Heart left ventricle (tissue), 16 donors: Measurements from ENCODE around the gene JUN. TPM values are rescaled to one million over a fixed set of nuclear protein-coding genes. Genes with fewer than 3 reads are reported as not detected.

Source experiments
- ATAC-seq, 4 donors: fragments of 200-7000 bp; cut with Tn5 transposase; one replicate each; pipeline ENCODE4 v1.9.1; 2020 to 2022; ENCODE audit warnings: moderate library complexity in 4 of 4, mild to moderate bottlenecking in 3 of 4, moderate number of reproducible peaks in 1 of 4
- DNase-seq, 5 donors: peaks; one replicate each; pipeline ENCODE4 v3.0.0-alpha.2; 2020
- H3K27ac ChIP-seq, 12 donors: fragments of 200-600 bp; sonication (generic) in 4 of 12; one replicate each; pipeline versions ENCODE4 v1.5.0 to v1.8.0; 2016 to 2022; ENCODE audit warnings: mild to moderate bottlenecking in 2 of 12
- H3K27me3 ChIP-seq, 9 donors: fragments of 200-600 bp; sonication (generic) in 2 of 9; one replicate each; pipeline versions ENCODE4 v1.5.1 to v1.8.0; 2016 to 2022; ENCODE audit warnings: mild to moderate bottlenecking in 3 of 9
- H3K36me3 ChIP-seq, 9 donors: fragments of 200-600 bp; sonication (generic) in 2 of 9; one replicate each; pipeline versions ENCODE4 v1.5.0 to v1.8.0; 2018 to 2022; ENCODE audit warnings: mild to moderate bottlenecking in 2 of 9
- H3K4me1 ChIP-seq, 12 donors: fragments of 200-600 bp; sonication (generic) in 4 of 12; one replicate each; pipeline versions ENCODE4 v1.5.0 to v1.8.0; 2016 to 2022; ENCODE audit warnings: mild to moderate bottlenecking in 3 of 12
- H3K4me3 ChIP-seq, 12 donors: fragments of 200-600 bp; sonication (generic) in 4 of 12; one replicate each; pipeline versions ENCODE4 v1.5.0 to v1.8.0; 2017 to 2022; ENCODE audit warnings: mild to moderate bottlenecking in 9 of 12, moderate library complexity in 4 of 12
- H3K9me3 ChIP-seq, 12 donors: fragments of 200-600 bp; sonication (generic) in 4 of 12; one replicate each; pipeline versions ENCODE4 v1.5.0 to v1.8.0; 2016 to 2022; ENCODE audit warnings: mild to moderate bottlenecking in 1 of 12
- CTCF ChIP-seq, 12 donors: fragments of 200-600 bp; sonication (generic) in 4 of 12; IDR thresholded peaks; one replicate each; pipeline versions ENCODE4 v1.5.0 to v1.8.0; 2018 to 2022; ENCODE audit warnings: antibody characterized with exemption in 12 of 12, mild to moderate bottlenecking in 5 of 12
- POLR2A ChIP-seq, 2 donors: fragments of 450-650 bp; IDR thresholded peaks; one replicate each; pipeline ENCODE4 v1.6.1; 2017; ENCODE audit warnings: antibody characterized with exemption in 2 of 2, mild to moderate bottlenecking in 2 of 2, moderate library complexity in 2 of 2
- WGBS, 4 donors: extraction: QIAGEN DNeasy Blood & Tissue Kit in 2 of 4; methylation state at CpG; one replicate each; pipeline versions ENCODE4 v1.1.5 to v1.1.7; 2013 to 2018; 5-methylcytosine and 5-hydroxymethylcytosine counted together
- intact Hi-C, 10 donors: fragments of 100-400 bp; cut with DNase I; formaldehyde crosslinking; loops; one replicate each; pipeline versions ENCODE4 v1.11.1 to v1.14.2; 2022
- polyA plus RNA-seq, 2 donors: library from polyadenylated mRNA; stranded (reverse); fragments of 200-250 nt; gene quantifications; one replicate each; pipeline ENCODE4 v1.2.3, GENCODE V29; 2013
- total RNA-seq, 9 donors: library from RNA; depleted of rRNA in 2 of 9; stranded (reverse); fragments of >200 nt in 2 of 9; fragmentation: NEBNext Ultra II Directional in 3 of 9; extraction: Animal tissue kit (Norgen Biotek cat#: 25700) in 3 of 9; gene quantifications; one replicate each; pipeline versions ENCODE4 v1.1.0 to v1.2.4, GENCODE V29; 2016 to 2023
- donor health status: ischemic (EF 13 %, LVEDD 7.1; RV severe dilation, severe dysfunction).
- donor health status: healthy with polysubstance abuse.
- donor health status: DM: no; HTN: yes; CAD: no.
- donor health status: DM: no; HTN: no; CAD: no.
- donor health status: ischemic (EF 25% LVEDD 6.9; RV normal size, moderate dysfunction).
- donor health status: ischemic (EF 25% LVEDD 5.7; RV mildly dilated, moderate dysfunction).
- donor health status: healthy.
- donor health status: DM: yes; HTN: yes; CAD: no.
- donor health status: ischemic (EF 35%, LVEDD 5.7; RV mildly dilated, moderate dysfunction).
- donor health status: nonischemic (EF 11% LVEDD 7.7; RV severe dilation, severe dysfunction).
- donor health status: DM: yes; HTN: yes; CAD: no.
- donor health status: PGD.
- donor health status: ischemic (EF 29% LVEDD 5.4; RV normal size, mild dysfunction).
- donor health status: nonischemic (EF 23%, LVEDD 6.1; RV moderate dilation, normal function).

JUN gene
- total and polyA plus RNA-seq, 11 donors, result 57.1 to 133 (median 82.8) TPM

GRCh38 chr1:58812468-58812867 lies 28.6 kb upstream of the JUN start:
- TF ChIP-seq CTCF (IDR thresholded peaks at IDR 0.05) (no peak), POLR2A (IDR thresholded peaks at IDR 0.05) (no peak)
- peak overlapping the region in 2 of 12 donors; percentile 92 to 96 for H3K27ac ChIP-seq
- ATAC-seq (no peak), DNase-seq (no peak)
- no peaks in the 10 kb centered on the region for H3K27me3 ChIP-seq
- no peaks in the 10 kb centered on the region for H3K36me3 ChIP-seq
- H3K4me3 ChIP-seq, result no peak overlapping the region
- H3K4me1 ChIP-seq, result peaks cover 0 to 67% (median 20%) of the 10 kb centered on the region in 12 donors
- WGBS, 4 donors, result 71 to 79% (median 75%) methylated on average over 3 of the region's 3 CpGs
- H3K9me3 ChIP-seq, result no peaks in the 10 kb centered on the region
- intact Hi-C loops, result loop anchor here in 4 of 10 donors (10.0 kb wide), 4 partner anchors 92 to 482 kb away; partner anchors contain the start of gene FGGY (in 1 of the 4)

- H3K27me3 ChIP-seq, result no peaks in the 10 kb centered on the region
- H3K27ac ChIP-seq, result no peak overlapping the region
- TF ChIP-seq CTCF (IDR thresholded peaks at IDR 0.05) (no peak), POLR2A (IDR thresholded peaks at IDR 0.05) (no peak)
- no peaks in the 10 kb centered on the region for H3K9me3 ChIP-seq
- H3K36me3 ChIP-seq, result no peaks in the 10 kb centered on the region
- intact Hi-C loops, result loop anchor here in 4 of 10 donors (10.0 kb wide), 4 partner anchors 93 to 483 kb away; partner anchors contain the start of gene FGGY (in 1 of the 4)
- no peak for DNase-seq
- H3K4me1 ChIP-seq, result peaks cover 0 to 56% (median 14%) of the 10 kb centered on the region in 12 donors
- no peak for ATAC-seq
- WGBS, 4 donors, result 78 to 90% (median 82%) methylated on average over 2 of the region's 2 CpGs
- no peak overlapping the region for H3K4me3 ChIP-seq
Observed at GRCh38 chr1:58811303-58811702, 27.5 kb upstream of the JUN start.

GRCh38 chr1:58809325-58810010 lies 25.6 kb upstream of the JUN start:
- ATAC-seq (peak in 3 of 4 donors; percentile 29 to 54 (median 35)), DNase-seq (no peak)
- H3K4me1 ChIP-seq, result peaks cover 0 to 43% (median 9%) of the 10 kb centered on the region in 12 donors
- whole genome bisulfite sequencing, 4 donors, result 70 to 78% (median 72%) methylated on average over 9 of the region's 9 CpGs
- intact Hi-C loops, result loop anchor here in 4 of 10 donors (10.0 kb wide), 4 partner anchors 95 to 485 kb away; partner anchors contain the start of gene FGGY (in 1 of the 4)
- TF ChIP-seq POLR2A (IDR thresholded peaks at IDR 0.05) (no peak), CTCF (IDR thresholded peaks at IDR 0.05) (no peak)
- H3K27me3 ChIP-seq, result no peaks in the 10 kb centered on the region
- no peaks in the 10 kb centered on the region for H3K36me3 ChIP-seq
- H3K9me3 ChIP-seq, result no peaks in the 10 kb centered on the region
- peak overlapping the region in 3 of 12 donors; percentile 13 to 54 (median 27) for H3K27ac ChIP-seq
- no peak overlapping the region for H3K4me3 ChIP-seq

GRCh38 chr1:58808077-58808476 lies 24.2 kb upstream of the JUN start:
- no peaks in the 10 kb centered on the region for H3K9me3 ChIP-seq
- H3K27me3 ChIP-seq, result no peaks in the 10 kb centered on the region
- DNase-seq, result no peak
- TF ChIP-seq POLR2A (IDR thresholded peaks at IDR 0.05), result no peak
- TF ChIP-seq CTCF (IDR thresholded peaks at IDR 0.05), result no peak
- ATAC-seq, result no peak
- WGBS, 4 donors, result 45 to 47% (median 46%) methylated on average over 2 of the region's 2 CpGs
- H3K36me3 ChIP-seq, result no peaks in the 10 kb centered on the region
- no peak overlapping the region for H3K27ac ChIP-seq
- intact Hi-C loops, result no loop called here
- H3K4me1 ChIP-seq, result peaks cover 0 to 29% (median 2%) of the 10 kb centered on the region in 12 donors
- no peak overlapping the region for H3K4me3 ChIP-seq
